ENCODE measurements around the gene CFAP61. TPM values are rescaled to one million over a fixed set of nuclear protein-coding genes. Genes with fewer than 3 reads are reported as not detected.

The CFAP61 gene
- total and polyA plus RNA-seq, 2 experiments from 2014 or later = 0.21 TPM; not detected in 1

- no peak for TF ChIP-seq ZNF462 (CRISPR knock-in tag; IDR thresholded peaks at IDR 0.05)
These were observed 32.7 kb downstream of the CFAP61 start (continued) for GRCh38 chr20:20085071-20085470.

- Mint-ChIP-seq H3K27me3 (ENCODE audit: insufficient read depth, low read depth, poor library complexity) (no peaks in the 10 kb centered on the region), H3K9me3 (no peaks in the 10 kb centered on the region), H3K36me3 (ENCODE audit: low read depth) (no peaks in the 10 kb centered on the region), H3K4me1 (no peaks in the 10 kb centered on the region), H3K4me3 (no peak overlapping the region), H3K27ac (no peak overlapping the region)
- H4K20me1 ChIP-seq (replicated peaks; ENCODE audit: insufficient read depth) = no peaks in the 10 kb centered on the region
- H3K36me3 ChIP-seq (ENCODE audit: insufficient read depth) = no peaks in the 10 kb centered on the region
- no peak overlapping the region for H3K27ac ChIP-seq (ENCODE audit: low read depth)
- no peak for ATAC-seq
- H3K79me2 ChIP-seq (replicated peaks; ENCODE audit: insufficient read depth) = no peaks in the 10 kb centered on the region
- H3K4me1 ChIP-seq (ENCODE audit: insufficient read depth) = no peaks in the 10 kb centered on the region
- no peak overlapping the region for H3K4me3 ChIP-seq
- H3K27me3 ChIP-seq (ENCODE audit: insufficient read depth) = no peaks in the 10 kb centered on the region
- no peak for DNase-seq (ENCODE audit: low spot score)
- H3K9me2 ChIP-seq (ENCODE audit: insufficient read depth) = no peaks in the 10 kb centered on the region
- H3K4me2 ChIP-seq = no peak overlapping the region
- H2AFZ ChIP-seq = no peak overlapping the region
- H3F3A ChIP-seq (replicated peaks; ENCODE audit: low read depth) = no peaks in the 10 kb centered on the region
- no peak for TF ChIP-seq CTCF (conservative IDR thresholded peaks at IDR 0.05; ENCODE audit: low read depth in 2 of 2)
- TF ChIP-seq JUNB (IDR thresholded peaks at IDR 0.05; ENCODE audit: unreplicated experiment) = no peak
- no peak for TF ChIP-seq EZH2 (IDR thresholded peaks at IDR 0.05; ENCODE audit: low read depth, unreplicated experiment)
- TF ChIP-seq ZNF114 (CRISPR knock-in tag; IDR thresholded peaks at IDR 0.05) = no peak
- TF ChIP-seq REST (IDR thresholded peaks at IDR 0.05; ENCODE audit: unreplicated experiment) = no peak
- no peak for TF ChIP-seq NANOG (IDR thresholded peaks at IDR 0.05; ENCODE audit: borderline replicate concordance)
- TF ChIP-seq ZNF331 (CRISPR knock-in tag; IDR thresholded peaks at IDR 0.05; ENCODE audit: low read depth) = no peak
- no peak for TF ChIP-seq EZH2phosphoT487 (IDR thresholded peaks at IDR 0.05; ENCODE audit: unreplicated experiment)
- no peak for TF ChIP-seq CREB1 (CRISPR knock-in tag; IDR thresholded peaks at IDR 0.05; ENCODE audit: low read depth)
- no peak for TF ChIP-seq POLR2AphosphoS5 (IDR thresholded peaks at IDR 0.05; ENCODE audit: low read depth)
These were observed 33.5 kb downstream of the CFAP61 start for GRCh38 chr20:20085812-20086211.

Data from GM23338 (cell line).